Fibroblast of upper back skin (primary cell): ENCODE measurements around the gene PARG.
"Not testable (repeated sequence)": the region's sequence is repeated elsewhere in the genome, so short reads cannot be mapped to it uniquely, and the experiment has no call there.

Experiments used
- DNase-seq: peaks from one replicate; pipeline ENCODE4 v3.0.0-alpha.2; 2013

The PARG gene

GRCh38 chr10:49819234-49819958 is 122.4 kb downstream of the PARG start:
- DNase-seq = no peak

GRCh38 chr10:49817845-49818244 is 124.0 kb downstream of the PARG start:
- DNase-seq = no peak

GRCh38 chr10:49803988-49804387 is 137.8 kb downstream of the PARG start:
- DNase-seq = no peak

- DNase-seq = no peak
These were observed 143.6 kb downstream of the PARG start for GRCh38 chr10:49798275-49798674.

- DNase-seq = no peak
These were observed 150.7 kb downstream of the PARG start for GRCh38 chr10:49791100-49791499.

GRCh38 chr10:49784681-49785080 is 157.1 kb downstream of the PARG start:
- no peak for DNase-seq

- no peak for DNase-seq
These were observed 158.2 kb downstream of the PARG start for GRCh38 chr10:49783645-49784044.

- no peak for DNase-seq
These were observed 160.6 kb downstream of the PARG start for GRCh38 chr10:49781247-49781646.

GRCh38 chr10:49778197-49778596 is 163.6 kb downstream of the PARG start:
- no peak for DNase-seq

GRCh38 chr10:49776851-49777250 is 165.0 kb downstream of the PARG start:
- no peak for DNase-seq

- no peak for DNase-seq
These were observed 166.8 kb downstream of the PARG start for GRCh38 chr10:49775014-49775413.

GRCh38 chr10:49772944-49773343 is 168.9 kb downstream of the PARG start:
- DNase-seq = not testable (repeated sequence)

GRCh38 chr10:49771046-49771445 is 170.8 kb downstream of the PARG start:
- not testable (repeated sequence) for DNase-seq

GRCh38 chr10:49769692-49770091 is 172.1 kb downstream of the PARG start:
- DNase-seq = no peak

GRCh38 chr10:49768731-49769130 is 173.1 kb downstream of the PARG start:
- no peak for DNase-seq

GRCh38 chr10:49768329-49768728 is 173.5 kb downstream of the PARG start:
- DNase-seq = no peak
